GM12865 (cell line): ENCODE results near the gene GPR82.
"Not testable (repeated sequence)": the region's sequence is repeated elsewhere in the genome, so short reads cannot be mapped to it uniquely, and the experiment has no call there.

ENCODE experiments used
- DNase-seq: peaks from one replicate; pipeline ENCODE4 v3.0.0; 2010; ENCODE audit warnings: low read depth
- H3K4me3 ChIP-seq: 2 replicates; pipeline ENCODE4 v1.5.1; 2011; ENCODE audit warnings: mild to moderate bottlenecking, low read depth, low read length, control low read depth
- CTCF ChIP-seq: IDR thresholded peaks from 2 replicates; pipeline ENCODE4 v1.5.1; 2011; ENCODE audit warnings: low read length, control low read depth, low read depth, inconsistent platforms; ENCODE audit not compliant: insufficient read depth; ENCODE audit errors: missing control alignments

The GPR82 gene

GRCh38 chrX:41723826-41724225, at the start of gene GPR82:
Gene GPR82, plus strand, starts transcription at chrX:41724181. Its CDS starts 2,846 bp downstream, at chrX:41727027.
- peak; percentile 7 for DNase-seq
- TF ChIP-seq CTCF = no peak
- H3K4me3 ChIP-seq = no peak within 1 kb of the TSS

GRCh38 chrX:41676361-41676760, 47.6 kb upstream of the GPR82 start:
- DNase-seq, H3K4me3 ChIP-seq: not testable (repeated sequence)

- H3K4me3 ChIP-seq = no peak overlapping the region
- no peak for TF ChIP-seq CTCF
- DNase-seq = no peak
These were observed 46.6 kb upstream of the GPR82 start for GRCh38 chrX:41677183-41678060.

GRCh38 chrX:41684138-41684537, 39.8 kb upstream of the GPR82 start:
- DNase-seq = no peak
- H3K4me3 ChIP-seq = no peak overlapping the region
- no peak for TF ChIP-seq CTCF

GRCh38 chrX:41684940-41685339, 39.0 kb upstream of the GPR82 start:
- no peak for TF ChIP-seq CTCF
- no peak overlapping the region for H3K4me3 ChIP-seq
- no peak for DNase-seq

GRCh38 chrX:41686788-41687187, 37.2 kb upstream of the GPR82 start:
- TF ChIP-seq CTCF = no peak
- no peak overlapping the region for H3K4me3 ChIP-seq
- no peak for DNase-seq

GRCh38 chrX:41688156-41688555, 35.8 kb upstream of the GPR82 start:
- no peak for DNase-seq
- H3K4me3 ChIP-seq = no peak overlapping the region
- no peak for TF ChIP-seq CTCF
